HG02870 (cell line): Measurements from ENCODE around the gene DNAJC4.

Source experiments
- ATAC-seq: cut with Tn5 transposase; IDR thresholded peaks from one replicate; pipeline ENCODE4 v1.9.1; 2021; ENCODE audit warnings: mild to moderate bottlenecking, moderate library complexity; ENCODE audit not compliant: unreplicated experiment

Gene DNAJC4

DNA sequence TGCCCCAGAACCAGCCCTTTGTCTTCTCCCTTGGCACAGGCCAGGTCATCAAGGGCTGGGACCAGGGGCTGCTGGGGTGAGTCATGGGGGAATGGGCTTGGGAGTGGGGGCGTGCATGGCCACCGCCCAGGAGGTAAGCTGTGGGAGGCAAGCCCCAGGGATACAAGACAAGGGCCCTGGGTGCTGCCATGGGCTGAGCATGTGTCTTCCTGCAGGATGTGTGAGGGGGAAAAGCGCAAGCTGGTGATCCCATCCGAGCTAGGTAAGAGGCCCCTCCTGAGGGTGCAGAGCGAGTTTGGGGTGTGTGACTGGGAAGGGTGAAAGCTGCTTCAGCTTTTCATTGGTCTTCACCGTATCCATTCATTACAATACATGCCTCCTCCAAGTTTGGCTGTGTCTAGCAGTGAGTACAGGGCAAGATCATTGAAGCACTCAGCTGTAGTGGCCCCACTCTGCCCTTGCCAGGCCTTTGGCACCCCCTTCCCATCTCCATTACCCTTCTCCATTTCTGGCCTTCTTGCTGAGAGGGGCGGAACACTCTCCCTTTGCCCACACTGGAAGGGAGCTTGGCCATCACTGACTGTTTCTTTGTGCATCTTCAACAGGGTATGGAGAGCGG, 13.0 kb downstream of the DNAJC4 start:
- no peak for ATAC-seq

DNA sequence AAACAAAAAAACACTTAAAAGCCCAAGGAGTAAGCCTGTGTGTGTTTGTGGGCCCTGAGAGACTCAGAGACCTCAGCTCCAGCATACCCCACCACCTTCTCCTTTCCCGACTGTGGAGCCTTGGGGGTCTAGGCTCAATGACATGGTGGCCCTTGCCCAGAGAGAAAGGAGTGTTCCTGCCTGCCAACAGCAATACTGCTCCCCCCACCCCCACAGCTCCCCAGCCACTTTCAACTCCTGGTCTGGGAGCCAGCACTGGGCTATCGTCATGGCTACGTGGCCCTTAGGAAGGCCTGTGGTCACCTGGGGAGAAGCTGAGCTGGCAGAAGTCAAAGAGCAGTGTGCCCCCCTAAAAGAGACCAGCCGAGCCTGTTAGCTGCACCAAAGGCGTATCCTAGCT, 13.8 kb downstream of the DNAJC4 start:
- no peak for ATAC-seq

DNA sequence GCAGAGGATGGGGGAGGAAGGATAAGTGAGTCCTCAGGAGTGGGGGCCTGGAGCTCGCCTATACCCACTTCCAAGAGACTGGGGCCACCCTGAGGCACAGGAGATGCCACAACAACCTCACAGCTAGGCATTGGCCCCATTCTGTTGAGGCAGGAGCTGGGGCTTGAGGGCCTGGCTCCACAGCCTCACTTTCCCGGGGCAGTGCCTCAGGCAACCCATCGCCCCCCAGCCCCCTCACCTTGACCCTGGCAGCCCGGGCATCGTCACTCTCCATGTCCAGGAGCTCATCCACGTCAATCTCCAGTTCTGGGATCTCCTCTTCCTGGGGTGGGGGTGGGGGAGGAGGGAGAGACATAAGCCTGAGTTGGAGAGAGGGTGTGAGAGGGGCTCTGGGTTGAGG, 14.6 kb downstream of the DNAJC4 start:
- no peak for ATAC-seq

DNA sequence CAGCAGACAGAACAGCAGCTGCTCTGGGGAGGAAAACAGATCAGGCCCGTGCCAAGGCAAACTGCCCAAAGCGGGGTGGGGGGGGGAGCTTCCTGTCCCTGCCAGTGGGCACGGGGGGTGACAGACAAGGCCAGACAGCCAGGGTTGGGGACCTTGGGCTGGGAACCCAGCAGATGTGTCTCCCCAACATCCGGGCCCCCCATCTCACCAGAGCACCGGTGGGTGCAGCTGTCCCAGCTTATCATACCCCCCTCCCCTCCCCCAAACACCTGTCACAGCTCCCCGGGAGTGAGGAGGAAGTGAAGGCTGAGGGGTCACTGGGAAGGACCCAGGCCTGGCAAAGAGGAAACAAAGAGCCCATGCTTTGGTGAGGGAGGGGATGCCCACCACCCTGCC, 15.1 kb downstream of the DNAJC4 start:
- no peak for ATAC-seq

DNA sequence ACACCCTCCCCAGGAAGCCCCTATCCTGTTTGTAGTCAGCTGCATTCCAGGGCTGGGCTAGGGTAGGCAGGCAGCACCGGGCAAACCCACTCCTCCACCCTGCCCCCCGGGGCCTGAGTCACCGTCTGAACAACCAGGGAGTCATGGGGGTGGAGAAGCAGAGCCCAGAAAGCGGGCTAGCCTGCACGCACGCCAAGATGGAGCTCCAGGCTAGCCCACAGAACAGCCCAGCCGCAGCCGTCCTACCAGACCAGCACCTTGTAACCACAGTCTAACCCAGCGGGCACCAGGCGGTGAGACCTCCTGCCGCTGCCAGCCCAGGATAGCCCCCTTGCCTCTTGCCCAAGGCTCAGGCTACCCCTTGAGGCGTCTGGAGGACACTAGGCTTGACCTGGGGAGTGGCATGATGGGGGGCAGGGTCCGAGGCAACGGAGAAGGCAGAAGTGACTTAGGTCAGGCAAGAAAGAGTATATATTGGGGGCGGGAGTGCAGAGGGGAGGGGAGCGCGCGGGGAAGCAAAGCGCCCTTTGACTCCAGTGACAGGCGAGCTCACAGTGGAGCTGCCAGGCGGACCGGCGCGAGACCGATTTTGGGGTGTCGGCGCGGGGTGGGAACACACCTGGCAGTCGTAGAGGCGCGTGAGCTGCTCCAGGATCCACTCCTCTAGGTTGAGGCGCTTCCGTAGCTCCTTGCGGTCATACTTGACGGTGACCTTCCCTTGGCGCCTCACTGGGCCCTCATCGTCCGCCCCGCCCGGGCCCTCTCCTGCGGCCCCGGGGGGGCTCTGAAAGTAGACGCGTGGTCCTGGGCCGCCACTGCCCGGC, 15.7 kb downstream of the DNAJC4 start:
- no peak for ATAC-seq

DNA sequence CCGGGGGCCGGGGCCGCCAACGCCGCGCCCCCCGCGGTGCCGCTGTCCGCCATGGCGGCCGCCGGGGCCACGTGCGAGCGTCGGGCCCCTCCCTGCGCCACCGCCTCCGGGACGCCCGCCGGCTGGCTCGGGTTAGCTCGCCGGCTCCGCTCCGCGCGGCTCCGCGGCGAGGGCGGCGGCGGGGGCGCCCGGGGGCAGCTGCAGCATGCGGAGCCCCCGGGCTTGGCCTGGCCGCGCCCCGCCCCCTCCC, 16.2 kb downstream of the DNAJC4 start:
- peak; percentile 26 for ATAC-seq

DNA sequence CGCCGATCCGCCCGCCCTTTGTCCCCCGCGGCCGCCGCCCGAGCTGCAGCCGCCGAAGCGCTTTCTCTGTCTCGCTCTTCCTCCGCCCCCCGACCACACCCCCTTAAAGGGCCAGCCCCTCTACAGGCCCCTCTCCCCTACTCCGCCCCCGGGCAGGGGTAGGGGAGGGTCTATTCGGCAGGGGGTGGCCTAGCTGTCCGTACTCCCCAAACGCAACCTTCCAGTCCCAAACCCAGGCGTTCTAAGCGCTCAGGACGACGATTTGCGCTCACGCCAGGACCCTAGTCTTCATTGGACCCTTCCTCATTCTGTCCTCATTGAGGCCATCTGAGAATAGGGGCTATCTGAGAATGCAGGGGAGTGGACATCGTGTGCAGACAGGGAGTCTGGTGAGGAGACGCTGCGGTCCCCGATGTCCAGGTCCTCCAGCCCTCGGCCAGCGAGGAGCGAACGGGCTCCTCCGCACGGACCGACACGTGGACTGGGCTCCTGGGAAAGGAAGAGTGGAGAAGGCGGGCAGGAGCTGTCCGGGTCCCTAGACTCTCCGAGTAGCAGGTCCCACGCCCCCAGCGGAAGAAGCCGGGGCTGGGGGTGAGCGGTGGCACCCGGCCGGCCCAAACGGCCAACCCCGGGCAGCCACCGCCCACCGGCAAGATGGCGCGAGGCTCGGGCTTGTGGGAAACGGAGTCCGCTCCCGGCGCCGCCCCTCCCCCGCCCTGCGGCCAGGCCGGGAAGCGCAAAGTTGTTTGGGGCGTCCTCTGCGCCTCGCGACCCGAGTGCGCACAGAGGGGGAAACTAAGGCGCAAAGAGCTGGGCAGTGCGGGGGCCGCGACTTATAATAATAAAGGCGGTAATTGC, 16.8 kb downstream of the DNAJC4 start, which contains the start of gene PPP1R14B:
Gene PPP1R14B, minus strand, starts transcription at position 73 of the 858 bp plus-strand sequence. CDS start 270 bp downstream, outside the sequence.
- ATAC-seq, result peak; percentile 32

DNA sequence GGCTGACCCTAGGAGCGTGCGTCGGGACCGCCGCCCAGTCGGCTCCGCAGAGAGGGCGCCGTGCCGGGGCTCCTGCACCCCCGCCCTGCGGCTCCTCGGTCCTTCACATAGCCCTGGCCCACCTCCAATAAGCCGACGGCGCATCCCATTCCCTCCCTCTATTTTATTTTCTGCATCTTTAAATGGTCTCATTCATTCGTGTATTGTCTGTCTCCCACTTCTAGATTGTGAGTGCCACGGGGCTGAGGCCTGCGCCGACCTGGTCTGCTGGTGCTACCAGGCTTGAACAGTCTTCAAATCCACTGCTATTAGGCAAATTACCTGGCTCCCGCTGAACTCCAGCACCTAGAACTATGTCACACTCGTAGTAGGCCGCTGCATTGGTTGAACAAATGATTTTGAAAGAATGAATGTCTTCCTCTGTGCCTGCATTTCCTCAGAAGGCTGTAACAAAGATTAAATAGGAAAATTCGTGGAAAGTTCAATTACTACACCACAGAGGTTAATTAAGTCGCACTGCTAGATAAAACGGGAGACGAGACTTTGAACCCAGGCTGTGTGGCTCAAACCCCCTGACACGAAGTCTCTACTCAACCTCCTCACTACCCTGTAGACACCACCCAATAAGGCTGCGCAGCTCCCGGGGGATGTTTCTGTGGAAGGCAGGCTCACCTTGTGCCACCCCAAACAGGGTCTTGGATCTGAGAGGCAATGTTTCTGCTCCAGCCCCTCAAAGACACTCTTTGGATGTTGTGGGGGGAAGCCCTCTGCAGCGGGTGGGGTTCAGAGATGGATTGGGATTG, 17.6 kb downstream of the DNAJC4 start:
- ATAC-seq, result no peak

DNA sequence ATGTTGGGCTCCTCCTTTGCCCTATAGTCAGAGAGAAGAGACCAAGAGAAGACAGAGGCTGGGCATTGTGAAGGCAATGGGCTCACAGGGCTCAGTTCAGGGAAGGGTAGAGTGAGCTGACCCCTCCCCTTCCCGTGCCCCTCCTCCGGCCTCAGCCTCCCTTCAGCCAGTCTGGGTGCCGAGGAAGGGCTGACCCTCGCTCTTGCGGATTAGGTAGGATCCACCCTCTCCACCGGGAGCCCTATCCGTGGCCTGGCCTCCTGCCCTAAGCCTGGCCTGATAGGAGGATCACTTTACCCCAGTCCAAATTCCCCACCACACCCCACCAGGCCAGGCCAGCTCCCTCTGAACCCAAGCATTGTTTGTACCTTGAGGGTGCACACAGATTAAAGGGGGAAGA, 18.2 kb downstream of the DNAJC4 start:
- no peak for ATAC-seq

DNA sequence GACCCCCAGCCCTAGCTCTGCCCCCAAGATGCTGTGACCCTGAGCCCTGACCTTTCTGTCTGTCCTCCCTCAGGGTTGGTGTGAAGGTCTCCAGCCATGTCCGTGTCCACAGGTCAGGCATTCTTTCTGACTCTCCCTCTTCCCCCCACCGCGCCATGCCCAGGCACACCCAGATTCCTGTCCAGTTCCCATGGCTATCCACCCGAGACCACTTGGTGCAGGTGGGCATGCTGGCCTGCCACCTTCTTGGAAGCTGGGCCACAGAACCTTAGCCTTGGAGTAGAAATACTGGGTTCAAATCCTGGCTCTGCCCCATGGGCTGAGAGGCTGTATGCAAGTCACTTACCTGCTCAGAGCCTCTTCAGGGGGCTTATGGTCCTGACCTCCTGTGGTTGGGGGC, 18.7 kb downstream of the DNAJC4 start:
- ATAC-seq, result no peak

DNA sequence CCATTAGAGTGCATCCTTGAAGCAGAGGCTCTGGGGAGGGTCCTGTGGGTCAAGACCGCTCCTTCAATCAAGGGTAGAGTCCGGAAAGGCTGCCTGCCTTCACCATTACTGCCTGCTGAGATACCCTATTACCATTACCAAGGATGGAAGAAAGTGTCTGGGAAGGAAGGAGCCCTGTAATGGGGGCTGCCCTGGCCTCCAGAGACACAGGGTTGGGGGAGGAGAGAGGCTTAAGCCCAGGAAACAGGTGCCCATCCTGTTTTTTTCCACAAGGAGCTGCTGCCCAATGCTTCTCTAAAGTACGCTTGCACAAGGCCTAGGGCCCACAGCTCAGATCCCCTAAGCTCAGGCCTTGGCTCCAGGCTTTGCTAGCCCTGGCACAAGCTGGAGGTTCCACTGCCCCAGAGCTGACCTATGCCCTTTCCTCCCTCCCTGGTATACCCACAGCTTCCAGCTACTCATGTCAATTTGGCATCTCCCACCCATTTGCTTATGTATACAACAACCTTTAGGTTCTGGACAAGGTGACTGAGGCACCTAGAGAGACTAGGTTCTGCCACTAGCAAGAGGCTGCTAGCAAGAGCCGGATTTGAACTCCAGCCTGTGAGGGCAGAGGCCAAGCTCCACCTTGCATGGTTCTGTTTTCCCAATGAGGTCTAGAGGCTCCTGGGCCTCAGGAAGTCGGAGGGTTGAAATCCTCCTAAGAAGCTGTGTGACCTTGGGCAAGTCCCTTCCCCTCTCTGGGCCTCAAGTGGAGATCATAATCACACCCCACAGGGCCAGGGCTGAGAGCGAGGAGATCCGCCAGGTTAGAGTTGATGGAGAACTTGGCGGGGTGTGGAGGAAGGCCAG, 19.4 kb downstream of the DNAJC4 start:
- no peak for ATAC-seq

DNA sequence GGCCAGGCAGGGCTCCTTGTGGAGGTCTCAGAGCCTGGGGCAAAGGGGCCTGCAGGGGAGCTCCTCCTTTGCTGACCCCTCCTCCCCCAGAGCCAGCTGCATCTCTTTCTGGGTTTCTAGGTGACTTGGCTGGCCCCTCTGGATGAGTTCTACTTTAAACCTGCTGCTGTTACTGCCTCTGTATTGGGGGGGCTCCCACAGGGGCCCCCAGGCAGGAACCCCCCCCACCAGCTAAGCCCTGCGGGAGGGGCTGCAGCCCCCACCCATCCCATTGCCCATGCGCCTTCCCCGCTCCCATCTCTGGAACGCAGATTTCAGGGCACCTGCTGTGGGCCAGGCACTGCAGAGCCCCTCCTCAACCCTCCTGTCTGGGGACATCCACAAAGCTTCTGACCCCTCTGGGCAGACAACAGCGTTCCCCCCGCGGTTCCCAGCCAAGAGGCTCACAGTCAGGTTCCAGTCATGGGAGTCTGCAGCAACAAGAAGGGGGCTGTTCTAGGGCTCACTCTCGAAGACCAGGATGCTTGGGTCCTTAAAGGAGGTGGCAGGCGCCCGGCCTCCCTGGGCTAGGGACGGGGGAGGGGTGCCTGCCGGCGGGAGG, 20.2 kb downstream of the DNAJC4 start:
- no peak for ATAC-seq

DNA sequence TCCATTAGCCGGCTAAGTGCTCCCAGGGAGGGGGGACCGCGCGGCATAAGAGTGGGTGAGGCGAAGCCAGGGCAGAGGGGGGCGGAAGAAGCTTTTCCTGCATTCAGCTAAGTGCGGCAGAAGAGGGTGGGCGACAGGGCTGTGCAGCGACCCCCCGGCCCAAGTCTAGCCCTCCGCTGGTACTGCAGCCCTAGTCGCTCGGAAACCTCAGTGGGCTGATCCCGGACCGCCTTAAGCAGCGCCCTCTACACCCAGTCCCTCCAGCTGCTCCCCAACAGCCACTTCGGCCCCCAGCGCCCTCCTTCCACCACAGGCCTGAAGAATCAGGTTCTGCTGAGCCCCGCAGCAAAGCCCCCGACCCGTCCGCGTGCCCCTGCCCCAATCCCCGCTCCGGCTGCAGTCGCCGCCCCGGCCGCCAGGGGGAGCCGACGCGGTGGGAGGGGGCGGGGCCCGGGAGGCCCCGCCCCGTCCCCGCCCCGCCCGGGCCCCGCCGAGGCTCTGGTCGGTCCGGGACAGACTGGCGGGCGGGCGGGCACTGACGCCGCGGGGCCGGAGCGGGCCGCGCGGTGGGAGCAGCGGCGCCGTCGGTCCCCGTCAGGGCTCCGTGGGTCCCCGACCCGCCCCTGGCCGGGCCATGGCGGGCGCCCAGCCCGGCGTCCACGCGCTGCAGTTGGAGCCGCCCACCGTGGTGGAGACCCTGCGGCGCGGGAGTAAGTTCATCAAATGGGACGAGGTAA, 20.8 kb downstream of the DNAJC4 start, which contains the start of gene PLCB3:
Gene PLCB3, plus strand, starts transcription at position 515 of the 737 bp plus-strand sequence. Its CDS starts 120 bp downstream, at position 635.
- peak; percentile 31 for ATAC-seq

DNA sequence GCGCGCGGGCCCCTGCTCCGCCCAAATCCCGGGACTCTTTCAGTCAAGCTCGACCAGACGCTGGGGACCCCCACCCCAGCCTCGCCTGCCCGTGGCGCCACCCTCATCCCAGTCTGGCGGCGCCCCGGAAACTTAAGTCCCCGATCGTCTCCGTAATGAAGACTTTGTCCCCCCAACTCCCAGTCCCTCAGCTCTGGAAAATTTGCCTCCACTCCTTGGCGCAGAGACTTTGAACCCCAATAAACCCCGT, 21.3 kb downstream of the DNAJC4 start:
- peak; percentile 8 for ATAC-seq

DNA sequence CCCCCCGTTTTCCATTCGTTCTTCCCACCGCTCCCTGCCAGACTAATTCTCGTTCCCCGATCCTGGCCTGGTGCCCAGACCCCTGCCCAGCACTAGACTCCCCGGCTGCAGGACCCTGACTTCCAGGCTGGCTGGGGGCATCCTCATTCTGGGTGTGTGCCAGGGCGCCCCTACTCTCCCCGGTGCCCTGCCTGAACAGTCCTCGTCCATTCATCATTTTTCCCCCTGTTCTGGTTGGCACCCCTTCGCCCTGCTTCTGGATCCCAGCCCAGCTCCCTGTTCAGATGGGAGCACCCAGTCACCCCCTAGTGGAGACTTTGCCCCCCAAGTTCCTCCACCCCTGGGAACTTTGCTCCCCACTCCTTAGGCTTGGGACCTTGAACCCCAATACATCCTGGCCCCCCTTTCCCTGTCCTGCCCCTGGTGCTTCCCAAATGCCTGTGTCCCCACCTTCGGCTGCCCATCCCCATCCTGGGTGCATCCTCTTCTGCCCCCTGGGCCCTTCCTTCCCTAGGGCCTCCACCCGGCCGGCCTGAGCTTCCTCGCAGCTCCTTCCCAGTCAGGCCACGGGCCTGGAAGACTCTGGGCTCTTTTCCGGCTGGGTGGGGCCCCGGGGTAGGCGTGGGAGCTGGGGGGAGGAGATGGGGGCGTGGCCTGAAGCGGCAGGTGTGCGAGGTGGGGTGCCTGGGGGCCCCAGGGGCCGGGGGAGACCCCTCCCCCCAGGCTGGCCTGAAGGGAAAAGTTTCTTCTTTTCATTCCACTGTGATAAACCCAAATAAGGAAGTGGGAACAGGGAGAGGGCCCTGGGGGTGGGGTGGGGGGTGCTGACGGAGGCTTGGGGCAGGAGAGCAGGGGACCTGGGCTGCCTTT, 21.9 kb downstream of the DNAJC4 start:
- no peak for ATAC-seq

DNA sequence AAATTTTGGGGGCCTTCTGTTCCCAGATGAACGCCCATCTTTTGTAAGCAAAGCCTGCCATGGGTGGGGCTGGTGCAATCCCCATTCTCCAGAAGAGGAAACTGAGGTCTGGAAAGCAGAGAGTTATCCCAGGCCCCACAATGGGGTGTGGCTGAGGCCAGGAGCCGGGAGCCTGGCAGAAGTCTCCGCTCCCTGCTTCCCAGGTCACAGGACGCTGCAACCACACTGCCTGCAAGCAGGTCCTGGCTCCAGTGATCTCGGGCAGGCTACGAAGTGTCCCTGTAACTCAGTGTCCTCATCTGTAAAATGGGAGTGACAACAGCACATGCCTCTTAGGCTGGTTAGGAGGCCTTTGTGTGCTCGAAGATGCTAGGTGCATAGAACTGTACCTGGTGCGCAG, 22.7 kb downstream of the DNAJC4 start:
- ATAC-seq, result no peak

DNA sequence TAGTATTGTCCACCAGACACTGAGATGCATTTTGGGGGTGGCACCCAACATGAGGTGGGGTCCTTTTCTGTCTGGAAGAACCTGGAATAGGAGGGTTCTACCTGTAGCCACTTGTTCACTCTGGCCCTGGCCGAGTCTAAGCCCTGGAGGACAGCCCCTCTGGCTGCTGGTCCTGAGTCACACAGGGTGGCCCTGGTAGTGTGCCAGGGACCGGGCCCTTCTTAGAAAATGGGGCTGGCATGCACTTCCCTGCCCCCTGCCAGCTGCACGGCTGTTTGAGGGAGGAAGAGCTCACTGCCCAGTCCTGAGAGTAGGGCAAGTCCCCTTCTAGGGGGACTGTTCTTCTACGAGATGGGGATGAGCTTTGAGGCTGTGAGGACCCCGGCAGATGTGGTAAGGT, 23.1 kb downstream of the DNAJC4 start:
- no peak for ATAC-seq

DNA sequence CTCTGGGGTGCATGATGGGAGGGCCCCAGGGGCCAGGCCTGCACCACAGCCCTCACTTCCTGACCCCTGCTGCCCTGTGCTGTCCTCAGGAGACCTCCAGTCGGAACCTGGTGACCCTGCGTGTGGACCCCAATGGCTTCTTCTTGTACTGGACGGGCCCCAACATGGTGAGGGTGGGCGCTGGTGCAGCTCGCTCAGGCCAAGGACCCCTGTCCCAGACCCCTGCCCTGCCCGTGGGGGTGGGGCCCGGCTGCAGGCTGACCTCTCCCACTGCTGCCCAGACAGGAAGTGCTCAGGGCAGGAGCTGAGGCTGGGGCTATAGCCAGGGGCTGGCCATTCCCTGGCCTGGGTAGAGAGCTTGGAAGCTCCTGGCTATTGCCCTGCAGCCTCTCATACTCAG, 24.0 kb downstream of the DNAJC4 start:
- ATAC-seq, result no peak
